GM18498 (cell line): ENCODE measurements around the gene ZFR2.
"Not testable (repeated sequence)": the region's sequence is repeated elsewhere in the genome, so short reads cannot be mapped to it uniquely, and the experiment has no call there.

Experiments used
- ATAC-seq: cut with Tn5 transposase; IDR thresholded peaks from one replicate; pipeline ENCODE4 v1.9.1; 2021; ENCODE audit warnings: mild to moderate bottlenecking, moderate library complexity; ENCODE audit not compliant: unreplicated experiment

The ZFR2 gene

GRCh38 chr19:3868770-3869456 is at the start of gene ZFR2:
Gene ZFR2, minus strand, starts transcription at chr19:3869038. Its CDS starts 21 bp downstream, at chr19:3869017.
- ATAC-seq: no peak

GRCh38 chr19:3916033-3916432 is 47.2 kb upstream of the ZFR2 start:
- ATAC-seq: no peak

- ATAC-seq: no peak
Measured at GRCh38 chr19:3914199-3914598, 45.4 kb upstream of the ZFR2 start.

GRCh38 chr19:3910105-3910504 is 41.3 kb upstream of the ZFR2 start:
- no peak for ATAC-seq

- ATAC-seq: no peak
Measured at GRCh38 chr19:3908266-3909054, 39.6 kb upstream of the ZFR2 start.

GRCh38 chr19:3907626-3908265 is 38.9 kb upstream of the ZFR2 start:
- ATAC-seq: no peak

- ATAC-seq: no peak
Measured at GRCh38 chr19:3904233-3904632, 35.4 kb upstream of the ZFR2 start.

- ATAC-seq: no peak
Measured at GRCh38 chr19:3902317-3902973, 33.6 kb upstream of the ZFR2 start.

- ATAC-seq: no peak
Measured at GRCh38 chr19:3899531-3900294, 30.9 kb upstream of the ZFR2 start.

GRCh38 chr19:3898426-3898825 is 29.6 kb upstream of the ZFR2 start:
- ATAC-seq: no peak

- no peak for ATAC-seq
Measured at GRCh38 chr19:3897936-3898335, 29.1 kb upstream of the ZFR2 start.

GRCh38 chr19:3895788-3896187 is 26.9 kb upstream of the ZFR2 start:
- ATAC-seq: no peak

- not testable (repeated sequence) for ATAC-seq
Measured at GRCh38 chr19:3894959-3895358, 26.1 kb upstream of the ZFR2 start.

GRCh38 chr19:3893509-3894179 is 24.8 kb upstream of the ZFR2 start:
- no peak for ATAC-seq

GRCh38 chr19:3890591-3890990 is 21.8 kb upstream of the ZFR2 start:
- ATAC-seq: no peak

- no peak for ATAC-seq
Measured at GRCh38 chr19:3882041-3882384, 13.2 kb upstream of the ZFR2 start.

GRCh38 chr19:3881272-3882040 is 12.6 kb upstream of the ZFR2 start:
- no peak for ATAC-seq

GRCh38 chr19:3880471-3881271 is 11.8 kb upstream of the ZFR2 start, which contains the start of gene ATCAY:
Gene ATCAY, plus strand, starts transcription at chr19:3880685. Its CDS starts 5,083 bp downstream, at chr19:3885768.
- ATAC-seq: no peak
